Measurements from ENCODE around the gene CACNB4. TPM values are rescaled to one million over a fixed set of nuclear protein-coding genes. Genes with fewer than 3 reads are reported as not detected.

The CACNB4 gene
- total and polyA plus RNA-seq, 9 of the 15 experiments (the other 6 are each of a cell fraction or from before 2014, with no cell fraction given): 0.01 to 0.20 (median 0.04) TPM; not detected in 1

GRCh38 chr2:151826737-151827157 lies 272.1 kb downstream of the CACNB4 start:
- Histone ChIP-seq H2AFZ (ENCODE audit: low read depth, low read length) (no peak overlapping the region), H3K27ac (ENCODE audit: extremely low read depth, low read depth, low read length) (peak overlapping the region; percentile 75; the same call in 2 of the 3 replicates), H3K27me3 (ENCODE audit: control insufficient read depth in 2 of 2, insufficient read depth in 2 of 2, low read length in 2 of 2) (no peaks in the 10 kb centered on the region), H3K4me1 (replicated peaks in 1 of 2; ENCODE audit: control insufficient read depth in 2 of 2, insufficient read depth in 2 of 2, low read length in 2 of 2) (peaks cover 11 to 36% of the 10 kb centered on the region in 2 experiments), H3K4me3 (peak overlapping the region; percentile 78), H3K9me1 (ENCODE audit: control insufficient read depth, insufficient read depth, low read length) (peaks cover 5% of the 10 kb centered on the region), H3K4me2 (ENCODE audit: insufficient read depth, low read length) (peak overlapping the region; percentile 98), H3K36me3 (ENCODE audit: control insufficient read depth, insufficient read depth, low read length) (peaks cover 13% of the 10 kb centered on the region; the same call in 2 of the 3 replicates), H3K9me3 (replicated peaks; ENCODE audit: control insufficient read depth, insufficient read depth, low read depth, low read length) (no peaks in the 10 kb centered on the region), H3K79me2 (ENCODE audit: control insufficient read depth, insufficient read depth, low read length) (peaks cover 65% of the 10 kb centered on the region), H3K9ac (ENCODE audit: insufficient read depth in 1 of 2, low read depth in 2 of 2, low read length in 2 of 2) (peak overlapping the region in 1 of 2 experiments; percentile 91; a peak in 2 of 4 replicates), H4K20me1 (replicated peaks; ENCODE audit: control insufficient read depth, insufficient read depth, low read length) (peaks cover 12% of the 10 kb centered on the region)
- ATAC-seq (peak; percentile 1), DNase-seq (ENCODE audit: extremely low read depth in 1 of 4, low spot score in 3 of 4) (peak; percentile 24 to 48 (median 35)), FAIRE-seq (no peak)
- intact Hi-C loops (cut with micrococcal nuclease) (no loop called here), in situ Hi-C loops (cut with MboI) (no loop called here)
- ChIA-PET CTCF (ENCODE audit: low intra/inter-chr PET ratio) (no interaction called here), POLR2A (interaction anchor here (0.8 to 4.1 kb wide), 6 partner anchors 9 to 39 kb away, joined by 3 to 34 read pairs (median 4); no protein-coding TSS in a partner anchor)
- TSS peak; percentile 41 for BruUV-seq (replicated peaks)
- WGBS (ENCODE audit: insufficient coverage, low coverage, missing lambda C conversion rate): 2% methylated on average over 6 of the region's 6 CpGs
- TF ChIP-seq, protein P1, sequence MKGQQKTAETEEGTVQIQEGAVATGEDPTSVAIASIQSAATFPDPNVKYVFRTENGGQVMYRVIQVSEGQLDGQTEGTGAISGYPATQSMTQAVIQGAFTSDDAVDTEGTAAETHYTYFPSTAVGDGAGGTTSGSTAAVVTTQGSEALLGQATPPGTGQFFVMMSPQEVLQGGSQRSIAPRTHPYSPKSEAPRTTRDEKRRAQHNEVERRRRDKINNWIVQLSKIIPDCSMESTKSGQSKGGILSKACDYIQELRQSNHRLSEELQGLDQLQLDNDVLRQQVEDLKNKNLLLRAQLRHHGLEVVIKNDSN (CRISPR knock-in tag; IDR thresholded peaks at IDR 0.05): peak; percentile 90
- no peak for TF ChIP-seq FOXA1 (IDR thresholded peaks at IDR 0.05; ENCODE audit: borderline replicate concordance)
- peak; percentile 33; the same call in 1 of the 2 replicates for TF ChIP-seq SMARCE1 (IDR thresholded peaks at IDR 0.05)
- TF ChIP-seq, protein P2, sequence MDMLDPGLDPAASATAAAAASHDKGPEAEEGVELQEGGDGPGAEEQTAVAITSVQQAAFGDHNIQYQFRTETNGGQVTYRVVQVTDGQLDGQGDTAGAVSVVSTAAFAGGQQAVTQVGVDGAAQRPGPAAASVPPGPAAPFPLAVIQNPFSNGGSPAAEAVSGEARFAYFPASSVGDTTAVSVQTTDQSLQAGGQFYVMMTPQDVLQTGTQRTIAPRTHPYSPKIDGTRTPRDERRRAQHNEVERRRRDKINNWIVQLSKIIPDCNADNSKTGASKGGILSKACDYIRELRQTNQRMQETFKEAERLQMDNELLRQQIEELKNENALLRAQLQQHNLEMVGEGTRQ (CRISPR knock-in tag; IDR thresholded peaks at IDR 0.05): peak; percentile 81
- no peak for TF ChIP-seq ZNF785 (CRISPR knock-in tag; IDR thresholded peaks at IDR 0.05)
- TF ChIP-seq FOXJ3 (CRISPR knock-in tag; IDR thresholded peaks at IDR 0.05): no peak
- peak; percentile 98 for TF ChIP-seq TOE1 (IDR thresholded peaks at IDR 0.05; ENCODE audit: borderline replicate concordance)
- TF ChIP-seq TOE1 (CRISPR knock-in tag; IDR thresholded peaks at IDR 0.05; ENCODE audit: borderline replicate concordance, low read depth): 0 out of 2 replicates have a peak, but pooled peaks have one; percentile 29
- TF ChIP-seq EGR1 (conservative IDR thresholded peaks at IDR 0.05): peak; percentile 30; the same call in 1 of the 2 replicates
- TF ChIP-seq MAZ (CRISPR knock-in tag; conservative IDR thresholded peaks at IDR 0.05 in 1 of 2, IDR thresholded peaks at IDR 0.05 in 1 of 2): no peak; a peak in 1 of 4 replicates
- TF ChIP-seq CBFA2T3 (IDR thresholded peaks at IDR 0.05): peak; percentile 51
- TF ChIP-seq NR2C1 (IDR thresholded peaks at IDR 0.05): peak; percentile 24; the same call in 1 of the 2 replicates
- no peak for TF ChIP-seq NR2C1 (tag; IDR thresholded peaks at IDR 0.05)
- peak; percentile 31; the same call in 1 of the 2 replicates for TF ChIP-seq SOX6 (IDR thresholded peaks at IDR 0.05)
- 0 out of 2 replicates have a peak, but pooled peaks have one; percentile 46 for TF ChIP-seq AFF4 (CRISPR knock-in tag; IDR thresholded peaks at IDR 0.05)
- TF ChIP-seq SIN3B (IDR thresholded peaks at IDR 0.05; ENCODE audit: low read depth): no peak
- TF ChIP-seq, protein P3, sequence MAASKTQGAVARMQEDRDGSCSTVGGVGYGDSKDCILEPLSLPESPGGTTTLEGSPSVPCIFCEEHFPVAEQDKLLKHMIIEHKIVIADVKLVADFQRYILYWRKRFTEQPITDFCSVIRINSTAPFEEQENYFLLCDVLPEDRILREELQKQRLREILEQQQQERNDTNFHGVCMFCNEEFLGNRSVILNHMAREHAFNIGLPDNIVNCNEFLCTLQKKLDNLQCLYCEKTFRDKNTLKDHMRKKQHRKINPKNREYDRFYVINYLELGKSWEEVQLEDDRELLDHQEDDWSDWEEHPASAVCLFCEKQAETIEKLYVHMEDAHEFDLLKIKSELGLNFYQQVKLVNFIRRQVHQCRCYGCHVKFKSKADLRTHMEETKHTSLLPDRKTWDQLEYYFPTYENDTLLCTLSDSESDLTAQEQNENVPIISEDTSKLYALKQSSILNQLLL (CRISPR knock-in tag; IDR thresholded peaks at IDR 0.05; ENCODE audit: borderline replicate concordance): no peak

All from K562 (cell line).